NT2/D1 (cell line): ENCODE data around the gene PPM1L.

Experiments used
- DNase-seq: peaks from one replicate; pipeline ENCODE4 v3.0.0-alpha.2; 2011; ENCODE audit warnings: low read depth, low spot score
- H3K27me3 ChIP-seq: 2 replicates; pipeline ENCODE4 v1.6.0; 2011; ENCODE audit warnings: mild to moderate bottlenecking; ENCODE audit not compliant: insufficient read length, insufficient read depth
- H3K36me3 ChIP-seq: 2 replicates; pipeline ENCODE4 v1.6.1; 2011; ENCODE audit warnings: mild to moderate bottlenecking, low read length, mixed read lengths; ENCODE audit not compliant: insufficient read depth, insufficient read length
- H3K4me1 ChIP-seq: 2 replicates; pipeline ENCODE4 v1.5.1; 2011; ENCODE audit not compliant: insufficient read depth, insufficient read length
- H3K4me3 ChIP-seq: 2 replicates; pipeline ENCODE4 v1.5.1; 2011; ENCODE audit warnings: low read depth; ENCODE audit not compliant: insufficient read length
- H3K9ac ChIP-seq: 2 replicates; pipeline ENCODE4 v1.6.0; 2011; ENCODE audit warnings: low read depth; ENCODE audit not compliant: insufficient read length
- H3K9me3 ChIP-seq: 2 replicates; pipeline ENCODE4 v1.5.1; 2011; ENCODE audit warnings: mild to moderate bottlenecking, low read length; ENCODE audit not compliant: insufficient read depth
- SUZ12 ChIP-seq: IDR thresholded peaks from 2 replicates; pipeline ENCODE4 v1.6.1; 2011; ENCODE audit not compliant: insufficient read length, insufficient read depth; ENCODE audit errors: extremely low read depth
- YY1 ChIP-seq: IDR thresholded peaks from 2 replicates; pipeline ENCODE4 v1.6.1; 2011; ENCODE audit not compliant: insufficient read length, insufficient read depth
- ZNF274 ChIP-seq: IDR thresholded peaks from 2 replicates; pipeline ENCODE4 v1.6.1; 2011; ENCODE audit warnings: mild to moderate bottlenecking, low read depth, low read length

Gene PPM1L

DNA sequence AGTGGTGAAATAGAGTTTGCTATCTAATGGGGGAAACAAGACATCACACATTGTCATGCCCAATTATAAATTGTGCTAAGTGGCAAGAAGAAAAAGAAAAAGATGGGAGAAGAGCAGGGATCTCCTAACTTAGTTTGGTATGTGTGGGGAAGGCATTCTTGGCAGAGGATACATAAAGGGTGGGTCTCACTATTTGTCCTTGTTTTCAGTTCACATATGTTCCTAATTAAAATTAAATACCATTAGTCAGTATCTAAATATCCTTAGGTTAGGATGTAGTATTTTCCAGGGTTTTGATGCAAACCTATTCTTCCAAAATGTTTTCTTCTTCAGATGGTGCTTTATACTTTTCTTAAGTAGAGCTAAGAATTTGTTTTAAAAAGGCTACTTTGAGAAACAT is 175.4 kb downstream of the PPM1L start:
- Histone ChIP-seq H3K27me3 (no peaks in the 10 kb centered on the region), H3K4me3 (no peak overlapping the region), H3K9me3 (peaks cover 4% of the 10 kb centered on the region; the same call in 1 of the 2 replicates), H3K36me3 (no peaks in the 10 kb centered on the region), H3K9ac (no peak overlapping the region), H3K4me1 (no peaks in the 10 kb centered on the region)
- TF ChIP-seq YY1: no peak
- TF ChIP-seq ZNF274: no peak
- TF ChIP-seq SUZ12: no peak
- no peak for DNase-seq

DNA sequence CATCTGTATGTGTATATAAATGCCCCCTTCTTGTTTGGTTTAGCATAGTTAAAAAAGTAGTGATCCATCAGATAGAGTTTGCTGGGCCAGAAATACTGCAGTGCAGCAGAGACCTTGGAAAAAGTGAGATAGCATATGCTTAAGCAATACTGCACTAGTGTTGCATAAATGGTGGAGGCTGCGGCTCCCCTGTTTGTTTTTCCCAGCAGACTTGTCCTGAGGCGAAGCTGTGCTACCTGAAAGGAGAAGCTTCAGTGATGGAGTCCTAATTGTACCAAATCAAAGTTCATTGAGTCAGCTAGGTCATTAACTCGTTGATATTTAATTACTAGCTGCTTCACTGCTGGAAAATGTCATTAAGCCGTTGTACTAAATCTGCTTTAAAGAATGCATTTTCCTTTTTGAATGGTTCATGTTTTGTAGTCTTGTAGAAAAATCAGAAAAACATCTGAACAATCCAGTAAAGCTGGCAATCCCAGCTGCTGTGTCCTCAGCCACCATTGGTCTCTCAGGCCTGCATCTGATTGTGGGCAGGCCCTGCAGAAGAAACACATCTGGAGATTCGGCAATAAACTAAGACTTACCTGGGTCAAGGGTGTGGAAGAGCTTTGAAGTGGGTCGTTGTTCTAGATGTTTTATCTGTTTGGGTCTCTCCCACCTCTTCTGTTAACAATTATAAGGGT is 179.5 kb downstream of the PPM1L start:
- TF ChIP-seq YY1: no peak
- no peak for TF ChIP-seq ZNF274
- no peak for TF ChIP-seq SUZ12
- H3K4me1 ChIP-seq: no peaks in the 10 kb centered on the region
- H3K27me3 ChIP-seq: no peaks in the 10 kb centered on the region
- H3K9me3 ChIP-seq: peaks cover 5% of the 10 kb centered on the region; the same call in 1 of the 2 replicates
- no peaks in the 10 kb centered on the region for H3K36me3 ChIP-seq
- no peak overlapping the region for H3K9ac ChIP-seq
- H3K4me3 ChIP-seq: no peak overlapping the region
- no peak for DNase-seq

DNA sequence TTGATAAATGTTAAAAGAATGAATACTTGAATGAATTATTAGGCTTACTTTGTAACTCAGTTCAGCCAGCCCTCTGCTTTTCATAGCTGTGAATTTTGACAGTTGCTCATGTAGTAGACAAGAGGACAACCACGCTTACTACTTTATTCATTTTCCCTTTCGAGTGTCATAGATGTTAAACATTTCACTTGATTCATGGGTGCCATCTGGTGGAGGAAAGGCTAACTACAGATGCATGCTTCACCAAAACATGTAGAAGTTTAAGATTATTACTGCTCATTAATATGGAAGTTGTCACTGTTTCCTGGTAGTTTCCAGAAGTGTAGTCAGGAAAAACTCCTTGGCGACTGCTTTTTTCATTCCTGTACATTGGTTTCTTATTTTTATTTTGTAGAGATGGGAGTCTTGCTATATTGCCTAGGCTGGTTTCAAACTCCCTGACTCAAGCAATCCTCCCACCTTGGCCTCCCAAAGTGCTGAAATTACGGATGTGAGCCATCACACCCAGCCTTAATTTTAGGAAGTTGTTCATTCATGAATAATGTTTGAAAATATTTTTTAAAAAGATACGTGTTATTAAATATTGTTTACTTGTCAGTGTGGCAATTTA is 186.0 kb downstream of the PPM1L start:
- H3K9me3 ChIP-seq: peaks cover 8% of the 10 kb centered on the region; the same call in 1 of the 2 replicates
- no peaks in the 10 kb centered on the region for H3K27me3 ChIP-seq
- H3K4me3 ChIP-seq: no peak overlapping the region
- DNase-seq: peak; percentile 50
- no peaks in the 10 kb centered on the region for H3K4me1 ChIP-seq
- no peaks in the 10 kb centered on the region for H3K36me3 ChIP-seq
- TF ChIP-seq ZNF274 (no peak), SUZ12 (no peak), YY1 (no peak)
- H3K9ac ChIP-seq: no peak overlapping the region

DNA sequence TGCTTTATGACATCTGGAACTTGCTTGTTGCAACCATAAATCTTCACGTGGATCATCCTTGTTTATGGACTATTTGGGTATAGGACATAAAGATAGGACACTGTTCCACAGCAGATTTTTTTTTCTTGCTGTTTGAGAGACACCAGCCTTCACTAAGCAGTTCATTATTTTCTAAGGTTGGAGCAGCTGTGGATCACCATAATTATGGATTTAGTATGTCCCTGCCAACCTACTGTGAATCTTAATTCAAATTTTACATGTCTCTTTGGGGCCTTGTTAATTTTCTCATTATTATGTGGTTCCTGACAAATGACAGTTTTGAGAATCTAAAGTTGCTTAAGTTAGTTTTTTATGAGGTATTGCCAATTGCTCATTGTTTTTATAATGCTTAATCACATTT is 188.0 kb downstream of the PPM1L start:
- Histone ChIP-seq H3K36me3 (no peaks in the 10 kb centered on the region), H3K9me3 (peaks cover 8% of the 10 kb centered on the region; the same call in 1 of the 2 replicates), H3K4me1 (no peaks in the 10 kb centered on the region), H3K9ac (no peak overlapping the region), H3K4me3 (no peak overlapping the region), H3K27me3 (no peaks in the 10 kb centered on the region)
- no peak for DNase-seq
- no peak for TF ChIP-seq SUZ12
- TF ChIP-seq ZNF274: no peak
- TF ChIP-seq YY1: no peak

DNA sequence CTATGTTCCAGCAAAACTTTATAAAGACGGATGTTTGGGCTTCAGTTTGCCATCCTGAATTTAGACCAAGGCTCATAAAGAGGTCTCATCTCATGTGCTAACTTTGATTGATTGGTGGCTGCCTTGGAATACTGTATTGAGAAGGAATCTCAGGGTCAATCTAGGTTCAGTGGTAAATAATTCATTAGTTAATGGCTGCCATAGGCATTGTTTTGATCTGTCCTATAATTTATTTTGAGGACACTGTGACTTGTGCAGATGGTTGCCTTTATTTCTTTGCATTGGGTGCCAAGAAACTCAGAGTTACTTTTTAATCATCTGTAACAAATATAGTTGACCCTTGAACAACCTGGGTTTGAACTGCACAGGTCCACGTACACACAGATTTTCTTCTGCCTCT is 189.3 kb downstream of the PPM1L start:
- H3K27me3 ChIP-seq: no peaks in the 10 kb centered on the region
- H3K4me3 ChIP-seq: no peak overlapping the region
- TF ChIP-seq YY1 (no peak), ZNF274 (no peak), SUZ12 (no peak)
- no peaks in the 10 kb centered on the region for H3K4me1 ChIP-seq
- H3K36me3 ChIP-seq: no peaks in the 10 kb centered on the region
- no peak for DNase-seq
- no peak overlapping the region for H3K9ac ChIP-seq
- H3K9me3 ChIP-seq: peaks cover 6% of the 10 kb centered on the region; the same call in 1 of the 2 replicates

DNA sequence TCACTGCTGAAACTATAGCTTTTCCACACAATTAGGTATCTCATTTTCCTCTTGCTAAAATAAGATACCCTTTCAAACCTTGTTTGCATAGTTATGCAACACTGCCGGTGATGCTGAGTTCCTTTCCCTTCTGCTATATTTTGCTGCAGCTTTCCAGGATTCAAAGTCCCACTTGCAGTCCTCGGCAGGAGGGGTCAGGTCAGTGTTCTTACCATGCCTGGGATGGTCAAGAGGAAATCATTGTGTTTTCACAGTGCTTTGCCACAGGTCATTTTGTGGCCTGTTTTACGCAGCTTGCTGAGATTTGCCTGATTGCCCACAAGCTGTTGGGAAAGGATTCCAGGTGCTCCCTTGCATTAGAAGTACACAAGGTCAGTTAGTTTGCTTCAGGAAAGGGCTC is 192.2 kb downstream of the PPM1L start:
- no peak for DNase-seq
- no peaks in the 10 kb centered on the region for H3K9me3 ChIP-seq
- no peaks in the 10 kb centered on the region for H3K4me1 ChIP-seq
- H3K27me3 ChIP-seq: no peaks in the 10 kb centered on the region
- TF ChIP-seq ZNF274 (no peak), SUZ12 (no peak), YY1 (no peak)
- no peak overlapping the region for H3K4me3 ChIP-seq
- H3K9ac ChIP-seq: no peak overlapping the region
- H3K36me3 ChIP-seq: no peaks in the 10 kb centered on the region

DNA sequence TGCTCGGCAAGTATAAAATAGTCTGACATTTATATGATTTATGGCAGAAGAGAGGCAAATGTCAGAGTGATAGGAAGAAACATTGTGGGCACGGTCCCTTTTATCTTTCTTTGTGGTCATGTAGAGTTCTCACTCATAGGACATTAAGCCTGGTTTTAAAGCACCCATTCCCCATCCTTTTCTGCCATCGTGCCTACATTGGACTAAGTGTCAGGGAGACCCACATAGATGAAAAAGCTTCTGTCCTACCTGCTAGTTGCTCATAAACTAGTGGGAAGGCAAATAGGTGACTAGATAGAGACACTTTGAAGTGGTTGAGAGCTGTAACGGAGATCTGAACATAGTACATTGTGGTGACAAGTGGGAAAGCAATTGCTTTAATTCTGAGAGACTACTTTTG is 193.4 kb downstream of the PPM1L start:
- H3K9ac ChIP-seq: no peak overlapping the region
- no peak for DNase-seq
- H3K27me3 ChIP-seq: no peaks in the 10 kb centered on the region
- TF ChIP-seq YY1: no peak
- TF ChIP-seq SUZ12: no peak
- TF ChIP-seq ZNF274: no peak
- H3K9me3 ChIP-seq: no peaks in the 10 kb centered on the region
- H3K4me1 ChIP-seq: no peaks in the 10 kb centered on the region
- no peaks in the 10 kb centered on the region for H3K36me3 ChIP-seq
- H3K4me3 ChIP-seq: no peak overlapping the region
